Kidney (tissue), 14 donors: ENCODE data around the gene ZBTB7C. TPM values are rescaled to one million over a fixed set of nuclear protein-coding genes. Genes with fewer than 3 reads are reported as not detected.

Source experiments
- DNase-seq, 5 donors: peaks; one replicate each; pipeline ENCODE4 v3.0.0-alpha.2; 2013 to 2020
- FAIRE-seq: peaks from 2 replicates; lab custom pipeline; 2012; peaks lifted over from hg19 to GRCh38; lab: Jason Lieb, UNC
- H3K27ac ChIP-seq, 2 donors: one replicate each; pipeline ENCODE4 v1.7.0; 2013; ENCODE audit warnings: low read depth in 2 of 2, low read length in 2 of 2, inconsistent platforms in 1 of 2
- H3K27me3 ChIP-seq: one replicate; pipeline ENCODE4 v1.7.1; 2013; ENCODE audit warnings: low read length, inconsistent platforms; ENCODE audit not compliant: control insufficient read depth, insufficient read depth
- H3K36me3 ChIP-seq, 3 donors: one replicate each; pipeline versions ENCODE4 v1.7.0 to v1.7.1; 2013; ENCODE audit warnings: low read length in 3 of 3, control low read depth in 1 of 3, inconsistent platforms in 1 of 3; ENCODE audit not compliant: insufficient read depth in 3 of 3, control insufficient read depth in 2 of 3
- H3K4me1 ChIP-seq, 3 donors: one replicate each; pipeline versions ENCODE4 v1.7.0 to v1.7.1; 2013; ENCODE audit warnings: low read length in 3 of 3, inconsistent platforms in 1 of 3, low read depth in 1 of 3; ENCODE audit not compliant: control insufficient read depth in 2 of 3, insufficient read depth in 2 of 3
- H3K4me3 ChIP-seq, 3 donors: one replicate each; pipeline versions ENCODE4 v1.7.0 to v1.8.1; 2013; ENCODE audit warnings: low read length in 3 of 3, control low read depth in 1 of 3, inconsistent platforms in 1 of 3
- H3K9ac ChIP-seq, 3 donors: one replicate each; pipeline versions ENCODE4 v1.7.0 to v1.7.1; 2013; ENCODE audit warnings: low read length in 3 of 3, control low read depth in 1 of 3, inconsistent platforms in 1 of 3
- H3K9me3 ChIP-seq, 3 donors: one replicate each; pipeline versions ENCODE4 v1.7.0 to v1.7.1; 2013; ENCODE audit warnings: low read length in 3 of 3, control low read depth in 1 of 3, inconsistent platforms in 1 of 3; ENCODE audit not compliant: control insufficient read depth in 2 of 3, insufficient read depth in 1 of 3
- CTCF ChIP-seq: IDR thresholded peaks from 3 replicates; pipeline ENCODE4 v1.5.1; 2012; ENCODE audit warnings: mild to moderate bottlenecking, moderate library complexity, borderline replicate concordance; ENCODE audit not compliant: insufficient read depth; ENCODE audit errors: extremely low read depth
- intact Hi-C: fragments of 100-400 bp; cut with DNase I; formaldehyde crosslinking; loops from one replicate; pipeline ENCODE4 v1.11.1; 2022
- polyA plus RNA-seq: library from polyadenylated mRNA; stranded (reverse); fragments of 350-450 nt; fragmentation: Illumina TruSeq; extraction: RNeasy Lipid Tissue Mini Kit (QIAGEN cat#74804); gene quantifications from one replicate; pipeline ENCODE4 v1.2.3, GENCODE V29; 2014; ENCODE audit warnings: low read depth, low replicate concordance; ENCODE audit not compliant: insufficient read depth
- total RNA-seq: library from RNA; stranded (reverse); fragmentation: NEBNext Ultra II Directional; extraction: Animal tissue kit (Norgen Biotek cat#: 25700); gene quantifications from one replicate; pipeline ENCODE4 v1.2.1, GENCODE V29; 2021
- donor health status: control.
- donor health status: control.
- donor health status: control.
- donor health status: control.
- donor health status: control.
- donor health status: DM: yes; HTN: yes; CAD: no.
- donor health status: Normal renal cell carcinoma (clear cell type).

ZBTB7C gene
- total and polyA plus RNA-seq, 2 donors from 2014 or later: 1.8 to 13.8 TPM

DNA sequence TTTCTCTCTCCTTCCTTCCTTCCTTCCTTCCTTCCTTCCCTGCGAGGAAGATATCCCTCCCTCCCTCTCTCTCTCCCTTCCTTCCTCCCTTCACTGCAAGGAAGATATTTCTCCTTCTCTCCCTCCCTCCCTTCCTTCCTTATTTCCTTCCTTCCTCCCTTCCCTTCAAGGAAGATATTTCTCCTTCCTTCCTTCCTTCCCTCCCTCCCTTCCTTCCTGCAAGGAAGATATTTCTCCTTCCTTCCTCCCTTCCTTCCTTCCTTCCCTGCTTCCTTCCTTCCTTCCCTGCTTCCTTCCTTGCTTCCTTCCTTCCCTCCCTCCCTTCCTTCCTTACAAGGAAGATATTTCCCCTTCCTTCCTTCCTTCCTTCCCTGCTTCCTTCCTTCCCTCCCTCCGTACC, 229.5 kb downstream of the ZBTB7C start:
- FAIRE-seq (no peak), DNase-seq (no peak)
- H3K27ac ChIP-seq: no peak overlapping the region
- H3K9me3 ChIP-seq: no peaks in the 10 kb centered on the region
- no peaks in the 10 kb centered on the region for H3K36me3 ChIP-seq
- no peaks in the 10 kb centered on the region for H3K27me3 ChIP-seq
- no peak overlapping the region for H3K9ac ChIP-seq
- H3K4me1 ChIP-seq: no peaks in the 10 kb centered on the region
- H3K4me3 ChIP-seq: no peak overlapping the region
- intact Hi-C loops: no loop called here
- no peak for TF ChIP-seq CTCF

DNA sequence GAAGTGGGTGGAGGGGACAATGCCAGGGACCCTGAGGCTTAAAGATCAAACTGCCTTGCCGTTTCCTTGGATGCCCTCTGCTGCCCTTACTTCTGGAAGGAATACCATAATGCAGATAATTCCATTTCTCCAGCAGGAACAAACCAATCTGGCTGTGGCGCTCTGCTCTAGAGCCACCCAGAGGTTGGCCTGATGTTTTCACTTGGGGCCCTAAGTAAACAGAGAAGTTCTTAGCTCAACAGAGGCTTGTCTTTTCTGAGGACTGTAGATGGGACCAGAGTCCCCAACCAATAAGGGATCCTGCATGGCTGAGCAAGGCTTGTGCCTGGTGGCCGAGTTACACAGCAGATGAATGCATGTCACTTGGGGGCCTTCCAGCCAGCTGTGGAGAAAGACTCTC, 230.2 kb downstream of the ZBTB7C start:
- H3K4me1 ChIP-seq: no peaks in the 10 kb centered on the region
- H3K9ac ChIP-seq: no peak overlapping the region
- TF ChIP-seq CTCF: no peak
- H3K27me3 ChIP-seq: no peaks in the 10 kb centered on the region
- DNase-seq (no peak), FAIRE-seq (no peak)
- no peaks in the 10 kb centered on the region for H3K9me3 ChIP-seq
- H3K27ac ChIP-seq: no peak overlapping the region
- intact Hi-C loops: no loop called here
- no peak overlapping the region for H3K4me3 ChIP-seq
- H3K36me3 ChIP-seq: no peaks in the 10 kb centered on the region

GRCh38 chr18:48176909-48177308, 232.3 kb downstream of the ZBTB7C start:
- intact Hi-C loops: no loop called here
- Histone ChIP-seq H3K27me3 (no peaks in the 10 kb centered on the region), H3K9ac (no peak overlapping the region), H3K4me1 (no peaks in the 10 kb centered on the region), H3K9me3 (no peaks in the 10 kb centered on the region), H3K36me3 (no peaks in the 10 kb centered on the region), H3K27ac (no peak overlapping the region), H3K4me3 (no peak overlapping the region)
- DNase-seq (no peak), FAIRE-seq (no peak)
- TF ChIP-seq CTCF: no peak

DNA sequence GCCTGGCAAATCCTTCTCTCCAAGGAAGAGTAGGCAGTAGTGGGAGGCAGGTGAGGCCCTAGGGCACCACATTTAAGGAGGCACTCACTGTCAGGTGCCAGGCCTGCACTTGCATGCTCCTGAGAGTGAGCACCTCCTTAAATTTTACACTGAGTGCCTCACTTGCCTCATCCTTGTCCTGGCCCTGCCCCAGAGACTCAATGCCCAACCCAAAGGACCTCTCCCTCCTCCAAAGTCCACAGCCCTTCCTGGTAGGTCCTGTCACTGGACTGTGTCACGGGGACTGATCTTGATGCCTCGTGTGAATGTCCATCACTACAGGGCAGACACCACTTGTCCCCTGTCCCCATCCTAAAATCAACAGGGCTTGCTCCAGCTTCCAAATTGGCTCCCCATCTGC, 235.6 kb downstream of the ZBTB7C start:
- intact Hi-C loops: no loop called here
- no peak overlapping the region for H3K4me3 ChIP-seq
- H3K27me3 ChIP-seq: no peaks in the 10 kb centered on the region
- H3K9me3 ChIP-seq: no peaks in the 10 kb centered on the region
- no peaks in the 10 kb centered on the region for H3K4me1 ChIP-seq
- H3K27ac ChIP-seq: no peak overlapping the region
- DNase-seq (peak in 1 of 5 donors; percentile 24), FAIRE-seq (no peak)
- no peak for TF ChIP-seq CTCF
- H3K36me3 ChIP-seq: no peaks in the 10 kb centered on the region
- no peak overlapping the region for H3K9ac ChIP-seq
